Activated naive CD8-positive, alpha-beta T cell (primary cell): Measurements from ENCODE around the gene MESD.

Experiments
- H3K27ac Mint-ChIP-seq: one replicate; pipeline ENCODE4 v1.8.0; 2021; ENCODE audit warnings: mixed read lengths
- H3K27me3 Mint-ChIP-seq: one replicate; pipeline ENCODE4 v1.8.0; 2021; ENCODE audit warnings: mixed read lengths
- H3K36me3 Mint-ChIP-seq: one replicate; pipeline ENCODE4 v1.8.0; 2021; ENCODE audit warnings: mixed read lengths
- H3K4me1 Mint-ChIP-seq: one replicate; pipeline ENCODE4 v1.8.0; 2021; ENCODE audit warnings: low read depth, mixed read lengths
- H3K4me3 Mint-ChIP-seq: one replicate; pipeline ENCODE4 v1.8.0; 2021; ENCODE audit warnings: mild to moderate bottlenecking, mixed read lengths
- H3K9me3 Mint-ChIP-seq: one replicate; pipeline ENCODE4 v1.8.0; 2021; ENCODE audit warnings: low read depth, mixed read lengths

MESD gene

DNA sequence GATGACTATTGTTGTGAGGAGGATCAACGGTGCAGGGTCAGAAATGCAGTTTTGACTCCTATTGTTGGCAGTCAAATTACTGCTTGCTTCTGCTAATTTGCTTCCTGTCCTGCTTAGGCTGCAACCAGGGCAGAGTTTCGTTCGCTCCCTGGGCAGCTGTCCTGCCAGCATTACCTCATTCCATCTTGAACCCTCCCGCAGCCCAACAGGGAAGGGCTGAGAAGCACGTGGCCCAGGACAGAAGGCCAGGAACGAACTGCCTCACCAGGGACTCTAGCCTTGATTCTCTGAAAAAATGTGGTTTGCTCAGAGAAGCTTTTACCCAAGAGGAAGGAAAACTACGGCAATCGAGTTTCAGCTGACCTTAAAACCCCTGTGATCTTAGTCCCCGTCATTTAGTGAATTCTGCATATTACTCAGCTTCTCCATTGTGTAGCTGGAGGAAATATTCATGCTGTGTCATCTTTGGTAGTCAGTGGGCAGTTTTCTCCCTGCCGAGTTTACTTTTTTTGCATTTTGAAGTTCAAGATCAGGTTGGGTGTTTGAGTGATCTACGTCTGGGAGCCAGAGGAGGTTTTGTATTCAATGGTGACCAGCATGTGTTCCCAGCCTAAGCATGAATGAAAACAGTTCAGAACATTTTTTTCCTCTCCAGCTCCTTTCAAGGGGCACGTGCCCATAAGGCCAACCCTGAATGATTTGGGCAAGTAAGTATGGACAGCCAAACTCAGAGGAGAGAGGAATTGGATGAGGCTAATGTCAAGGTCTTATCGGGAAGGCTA, 34.1 kb upstream of the MESD start:
- Mint-ChIP-seq H3K27me3 (no peaks in the 10 kb centered on the region), H3K27ac (peak overlapping the region; percentile 90), H3K4me3 (peak overlapping the region; percentile 33), H3K4me1 (peaks cover 18% of the 10 kb centered on the region), H3K9me3 (no peaks in the 10 kb centered on the region), H3K36me3 (peaks cover 4% of the 10 kb centered on the region)

DNA sequence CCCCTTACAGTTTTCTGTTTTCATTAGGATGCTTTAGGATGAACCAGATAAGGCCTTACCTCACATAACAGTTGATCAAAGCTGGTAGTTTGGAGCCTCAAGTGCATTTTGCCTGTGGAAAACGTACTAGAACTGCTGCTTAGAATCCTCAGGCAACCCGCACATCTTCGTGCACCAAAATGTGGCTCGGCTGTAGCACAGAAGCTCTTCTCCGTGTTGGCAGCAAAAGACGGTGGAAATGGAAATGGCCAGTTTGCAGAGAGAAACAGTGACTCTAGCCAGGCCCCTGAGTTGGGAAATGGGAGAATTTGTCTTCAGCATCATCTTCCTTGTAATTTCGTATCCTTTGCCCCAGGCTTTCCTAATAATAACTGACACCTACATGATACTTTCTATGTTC, 31.7 kb upstream of the MESD start:
- no peaks in the 10 kb centered on the region for H3K9me3 Mint-ChIP-seq
- H3K36me3 Mint-ChIP-seq, result peaks cover 2% of the 10 kb centered on the region
- no peaks in the 10 kb centered on the region for H3K27me3 Mint-ChIP-seq
- no peak overlapping the region for H3K4me3 Mint-ChIP-seq
- H3K27ac Mint-ChIP-seq, result no peak overlapping the region
- peaks cover 18% of the 10 kb centered on the region for H3K4me1 Mint-ChIP-seq

DNA sequence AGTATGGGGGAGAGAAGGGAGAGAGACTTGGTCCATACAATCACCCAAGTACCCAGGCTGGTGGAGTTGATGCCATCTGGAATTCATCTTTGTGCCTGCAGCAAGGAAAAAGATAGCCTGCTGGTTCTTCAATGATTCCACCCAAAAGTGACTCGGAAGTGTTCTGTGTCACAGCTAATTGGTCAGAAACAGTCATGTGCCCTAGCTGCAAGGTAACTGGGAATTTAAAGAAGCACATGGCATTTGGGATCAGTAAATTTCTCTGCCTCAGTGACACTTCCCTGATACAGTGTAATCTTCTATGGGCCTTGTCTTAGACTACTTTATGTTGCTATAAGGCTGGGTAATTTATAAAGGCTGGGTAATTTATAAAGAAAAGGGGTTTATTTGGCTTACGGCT, 28.6 kb upstream of the MESD start:
- peaks cover 4% of the 10 kb centered on the region for H3K4me1 Mint-ChIP-seq
- H3K27me3 Mint-ChIP-seq, result no peaks in the 10 kb centered on the region
- H3K4me3 Mint-ChIP-seq, result no peak overlapping the region
- no peak overlapping the region for H3K27ac Mint-ChIP-seq
- H3K36me3 Mint-ChIP-seq, result peaks cover 6% of the 10 kb centered on the region
- H3K9me3 Mint-ChIP-seq, result no peaks in the 10 kb centered on the region

DNA sequence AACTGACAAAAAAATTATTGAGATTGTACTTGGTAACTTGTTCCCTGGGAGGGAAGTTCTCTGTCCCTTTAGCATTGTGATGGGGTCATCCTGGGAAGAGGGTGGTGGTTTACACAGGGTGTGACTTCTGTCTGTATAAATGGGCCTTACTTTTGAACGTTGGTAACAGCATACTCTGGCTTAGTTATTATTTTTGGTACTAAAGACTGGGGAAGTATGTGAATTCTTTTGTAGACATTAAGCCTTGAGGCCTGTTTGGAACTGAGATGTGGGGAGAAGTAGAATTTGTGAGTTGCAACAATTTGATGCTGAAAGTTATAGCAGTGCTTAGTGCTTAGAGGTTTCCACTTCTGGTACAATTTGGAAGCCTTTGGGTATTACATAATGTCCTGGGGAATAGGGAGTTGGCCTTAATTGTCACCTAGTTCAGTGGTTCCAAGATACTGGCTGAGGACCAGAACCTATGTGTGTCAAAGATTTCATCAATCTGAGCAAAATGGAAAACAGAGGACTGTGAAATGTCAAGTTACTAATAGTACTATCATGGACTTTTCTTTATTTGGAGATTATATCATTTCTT, 27.0 kb upstream of the MESD start:
- H3K27me3 Mint-ChIP-seq, result no peaks in the 10 kb centered on the region
- H3K36me3 Mint-ChIP-seq, result peaks cover 6% of the 10 kb centered on the region
- no peaks in the 10 kb centered on the region for H3K9me3 Mint-ChIP-seq
- peaks cover 6% of the 10 kb centered on the region for H3K4me1 Mint-ChIP-seq
- no peak overlapping the region for H3K27ac Mint-ChIP-seq
- H3K4me3 Mint-ChIP-seq, result no peak overlapping the region

DNA sequence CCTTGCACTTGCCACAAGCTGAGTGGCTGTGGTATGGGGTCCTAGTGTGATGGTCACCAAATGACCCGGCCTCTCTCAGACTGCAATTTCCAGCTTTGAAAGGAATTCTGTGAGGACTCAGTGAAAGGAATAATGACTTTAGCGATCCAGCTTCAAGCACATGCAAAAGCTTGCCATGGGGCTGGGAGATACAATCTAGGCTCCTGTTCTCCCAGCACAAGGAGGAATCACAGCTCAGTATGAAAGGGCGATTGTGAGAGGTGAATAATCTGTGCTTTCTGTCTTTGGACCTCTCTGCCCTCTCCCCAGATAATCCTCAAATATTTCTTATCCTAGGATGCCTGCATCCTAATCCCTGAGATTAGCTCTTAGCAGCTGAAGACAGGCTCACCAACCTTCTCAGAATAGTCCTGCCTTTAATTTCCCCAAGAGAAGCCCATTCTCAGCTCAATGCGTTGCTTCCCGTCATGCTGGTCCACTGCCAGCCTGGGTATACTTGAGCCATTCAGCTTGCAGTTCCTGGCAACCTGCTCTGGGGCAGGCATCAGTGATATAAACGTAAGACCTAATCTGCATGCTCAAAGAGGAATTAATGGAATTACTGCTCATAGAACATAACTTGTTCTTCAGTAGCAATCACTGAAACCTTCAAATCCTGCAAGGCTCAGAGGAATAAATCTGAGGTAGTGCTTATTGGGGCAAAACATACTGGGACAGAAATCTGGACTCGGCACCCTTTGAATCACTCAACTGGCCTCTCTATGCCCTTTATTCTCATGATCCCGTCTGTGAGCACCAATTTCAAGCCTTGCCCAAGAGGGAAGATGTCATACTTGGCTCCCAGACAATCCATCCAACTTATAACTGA, 26.2 kb upstream of the MESD start:
- Mint-ChIP-seq H3K4me3 (no peak overlapping the region), H3K36me3 (peaks cover 6% of the 10 kb centered on the region), H3K27ac (no peak overlapping the region), H3K4me1 (peaks cover 6% of the 10 kb centered on the region), H3K27me3 (no peaks in the 10 kb centered on the region), H3K9me3 (no peaks in the 10 kb centered on the region)

DNA sequence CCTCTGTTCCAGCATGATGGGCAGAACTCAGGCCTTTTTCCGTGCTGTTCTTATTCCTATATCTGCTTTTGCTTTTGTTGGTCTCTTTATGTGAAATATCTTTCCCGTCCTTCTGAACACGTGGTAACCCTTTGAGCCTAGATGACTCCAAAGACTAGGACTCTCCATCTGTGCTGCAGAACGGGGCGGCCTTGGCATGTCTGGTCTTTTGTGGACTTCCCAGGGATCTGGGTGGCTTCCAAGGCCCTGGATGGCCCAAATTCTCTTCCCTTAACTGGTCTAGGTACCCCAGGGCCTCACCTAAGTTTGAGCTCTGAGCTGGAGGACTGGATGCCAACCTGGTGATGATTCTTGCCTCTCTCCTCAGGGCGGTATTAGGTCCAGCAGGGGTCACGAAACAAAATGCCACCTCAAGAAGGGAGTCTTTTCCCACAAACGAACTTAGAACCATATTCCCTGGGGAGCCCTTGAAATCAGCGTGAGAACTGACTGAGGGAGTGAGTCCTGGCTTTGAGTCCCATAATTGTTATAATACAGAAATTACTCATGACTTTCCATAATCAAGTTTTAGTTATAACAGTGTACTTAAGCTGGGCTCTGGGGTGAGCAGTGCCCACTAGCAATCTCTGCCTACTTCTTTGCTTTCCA, 25.0 kb upstream of the MESD start:
- no peaks in the 10 kb centered on the region for H3K9me3 Mint-ChIP-seq
- no peaks in the 10 kb centered on the region for H3K27me3 Mint-ChIP-seq
- H3K36me3 Mint-ChIP-seq, result peaks cover 4% of the 10 kb centered on the region
- H3K4me3 Mint-ChIP-seq, result no peak overlapping the region
- peaks cover 12% of the 10 kb centered on the region for H3K4me1 Mint-ChIP-seq
- H3K27ac Mint-ChIP-seq, result no peak overlapping the region

DNA sequence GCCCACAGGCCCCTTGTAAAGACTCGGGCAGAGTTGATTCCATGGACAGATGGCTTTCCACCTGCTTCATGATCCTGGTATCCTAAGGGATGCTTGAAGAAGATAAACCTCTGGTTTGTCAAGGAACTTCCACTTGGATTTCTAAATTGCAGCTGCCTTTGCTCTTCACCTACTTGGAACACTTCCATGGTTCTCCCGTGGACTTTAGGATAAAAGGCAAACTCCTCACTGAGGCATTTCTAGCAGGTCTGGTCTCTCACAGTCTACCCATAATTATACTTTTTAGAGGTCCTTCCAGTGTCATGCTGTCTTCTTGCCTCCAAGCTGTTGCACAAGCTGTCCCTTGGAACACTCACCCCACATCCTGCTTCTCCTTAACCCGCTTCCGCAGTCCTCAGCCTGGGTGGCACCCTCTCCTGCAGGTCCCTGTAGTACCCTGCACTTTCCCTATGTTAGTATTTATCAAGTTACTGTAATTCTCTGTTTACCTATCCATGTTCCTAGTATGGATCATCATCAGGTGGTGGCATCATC, 23.8 kb upstream of the MESD start:
- H3K9me3 Mint-ChIP-seq, result no peaks in the 10 kb centered on the region

DNA sequence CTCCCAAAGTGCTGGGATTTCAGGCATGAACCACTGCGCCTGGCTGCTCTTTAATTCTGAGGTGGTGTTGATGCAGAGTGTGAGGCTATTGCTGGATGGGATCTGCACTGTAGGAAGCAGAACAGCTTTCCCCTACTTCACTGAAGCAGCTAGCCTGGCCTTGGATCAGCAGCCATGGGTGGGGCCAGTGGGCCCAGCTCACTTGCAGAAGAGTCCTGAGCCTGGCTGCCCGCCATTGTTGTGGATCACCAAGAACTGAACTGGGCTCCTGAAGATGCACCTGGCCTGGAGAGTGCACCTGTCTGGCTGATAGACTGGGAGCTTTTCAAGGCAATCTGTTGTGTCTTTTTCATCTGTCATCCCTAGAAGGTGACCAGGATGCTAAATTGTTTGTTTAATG, 23.0 kb upstream of the MESD start:
- Mint-ChIP-seq H3K9me3 (no peaks in the 10 kb centered on the region), H3K4me1 (peaks cover 26% of the 10 kb centered on the region), H3K36me3 (peaks cover 4% of the 10 kb centered on the region), H3K4me3 (no peak overlapping the region), H3K27ac (no peak overlapping the region), H3K27me3 (no peaks in the 10 kb centered on the region)

More for the DNA sequence above, 23.8 kb upstream of the MESD start:
- no peaks in the 10 kb centered on the region for H3K27me3 Mint-ChIP-seq
- no peak overlapping the region for H3K27ac Mint-ChIP-seq
- H3K4me1 Mint-ChIP-seq, result peaks cover 17% of the 10 kb centered on the region
- no peak overlapping the region for H3K4me3 Mint-ChIP-seq
- peaks cover 4% of the 10 kb centered on the region for H3K36me3 Mint-ChIP-seq

DNA sequence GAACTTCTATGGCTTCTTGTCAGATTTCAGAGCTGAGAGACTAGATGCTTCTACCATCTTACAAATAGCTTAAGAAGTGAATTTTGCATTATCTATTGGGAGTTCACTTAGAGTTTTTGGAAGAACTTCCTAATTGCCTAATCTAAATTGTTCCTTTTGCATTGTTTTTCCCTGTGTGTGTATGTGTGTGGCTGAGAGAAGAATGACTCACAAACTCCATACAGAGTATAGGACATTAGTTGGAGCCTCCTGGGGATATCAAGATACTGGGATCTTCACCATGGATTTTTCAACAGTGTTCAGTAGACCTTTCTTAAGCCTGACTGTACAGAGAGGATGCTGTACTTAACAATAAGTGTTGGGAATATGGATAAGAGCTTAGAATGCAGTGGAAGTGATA, 22.0 kb upstream of the MESD start:
- Mint-ChIP-seq H3K27me3 (no peaks in the 10 kb centered on the region), H3K36me3 (peaks cover 4% of the 10 kb centered on the region), H3K4me1 (peaks cover 33% of the 10 kb centered on the region), H3K4me3 (no peak overlapping the region), H3K27ac (peak overlapping the region; percentile 25), H3K9me3 (no peaks in the 10 kb centered on the region)

DNA sequence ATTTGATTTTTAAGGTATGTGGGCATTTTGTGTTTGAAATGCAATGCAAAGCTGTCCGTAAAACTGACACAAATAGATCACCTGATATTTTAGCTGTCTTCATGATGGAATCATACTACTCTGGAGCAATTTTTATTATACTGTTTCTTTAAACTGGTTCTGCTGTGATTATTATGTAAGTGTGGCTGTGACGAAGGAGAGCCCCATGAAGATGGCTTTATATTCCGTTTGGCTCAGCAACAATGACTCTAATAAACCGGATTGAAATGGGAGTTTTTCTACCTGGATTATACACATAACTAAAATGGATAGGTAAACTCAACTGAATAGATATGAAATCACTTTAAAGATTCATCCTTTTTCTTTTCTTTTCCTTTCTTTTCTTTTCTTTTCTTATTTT, 20.5 kb upstream of the MESD start:
- Mint-ChIP-seq H3K36me3 (peaks cover 4% of the 10 kb centered on the region), H3K4me1 (peaks cover 42% of the 10 kb centered on the region), H3K9me3 (no peaks in the 10 kb centered on the region), H3K27me3 (no peaks in the 10 kb centered on the region), H3K27ac (no peak overlapping the region), H3K4me3 (no peak overlapping the region)

DNA sequence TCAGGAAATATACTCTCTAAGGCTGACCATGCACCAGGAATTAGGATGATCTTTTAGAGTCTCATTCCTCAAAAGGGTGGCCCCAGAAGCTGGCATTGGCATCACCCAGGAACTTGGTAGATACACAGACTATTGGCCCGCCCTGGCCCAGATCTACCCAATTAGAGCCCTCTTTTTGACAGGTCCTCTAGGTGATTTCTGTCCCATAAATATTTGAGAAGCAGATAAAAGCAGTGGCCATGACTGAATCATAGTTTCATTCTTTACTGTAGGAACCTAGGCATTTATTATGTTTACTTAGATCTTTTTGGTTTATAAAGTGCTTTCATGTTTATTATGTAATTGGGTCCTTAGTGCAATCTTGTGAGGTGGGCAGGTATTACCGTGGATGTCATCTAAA, 18.7 kb upstream of the MESD start:
- H3K9me3 Mint-ChIP-seq, result no peaks in the 10 kb centered on the region
- no peak overlapping the region for H3K27ac Mint-ChIP-seq
- H3K4me3 Mint-ChIP-seq, result no peak overlapping the region
- peaks cover 57% of the 10 kb centered on the region for H3K4me1 Mint-ChIP-seq
- no peaks in the 10 kb centered on the region for H3K27me3 Mint-ChIP-seq
- peaks cover 7% of the 10 kb centered on the region for H3K36me3 Mint-ChIP-seq

DNA sequence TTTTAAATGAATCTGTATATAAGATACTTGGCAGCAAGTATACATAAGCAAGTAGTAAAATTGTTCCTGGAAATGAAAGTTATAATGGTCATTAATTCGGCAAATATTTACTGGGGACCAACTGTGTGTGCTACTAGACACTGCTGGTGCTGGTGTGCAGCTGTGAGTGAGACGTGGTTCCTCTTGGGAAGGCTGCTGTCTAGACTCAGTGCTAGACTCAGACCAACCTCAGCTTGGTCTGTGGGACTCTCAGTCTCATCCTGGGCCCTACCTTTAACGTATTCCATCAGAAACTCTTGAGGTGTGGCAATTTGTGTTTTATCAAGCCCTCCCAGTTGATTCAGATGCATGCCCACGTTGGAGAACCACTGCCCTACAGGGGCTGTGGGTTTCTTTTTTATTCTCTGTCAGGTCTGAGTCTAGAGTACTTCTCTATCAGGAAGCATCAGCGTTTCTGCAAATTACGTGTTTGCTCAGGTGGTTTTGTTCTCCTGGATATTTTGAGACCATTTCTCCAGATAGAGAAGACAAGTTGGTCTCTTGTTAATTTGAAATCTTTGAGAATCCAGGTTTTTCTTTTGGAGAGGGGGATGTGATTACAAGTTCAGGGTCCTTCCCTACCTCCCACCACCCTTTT, 17.9 kb upstream of the MESD start:
- Mint-ChIP-seq H3K4me3 (no peak overlapping the region), H3K27me3 (no peaks in the 10 kb centered on the region), H3K9me3 (no peaks in the 10 kb centered on the region), H3K36me3 (peaks cover 7% of the 10 kb centered on the region), H3K4me1 (peaks cover 60% of the 10 kb centered on the region), H3K27ac (no peak overlapping the region)

DNA sequence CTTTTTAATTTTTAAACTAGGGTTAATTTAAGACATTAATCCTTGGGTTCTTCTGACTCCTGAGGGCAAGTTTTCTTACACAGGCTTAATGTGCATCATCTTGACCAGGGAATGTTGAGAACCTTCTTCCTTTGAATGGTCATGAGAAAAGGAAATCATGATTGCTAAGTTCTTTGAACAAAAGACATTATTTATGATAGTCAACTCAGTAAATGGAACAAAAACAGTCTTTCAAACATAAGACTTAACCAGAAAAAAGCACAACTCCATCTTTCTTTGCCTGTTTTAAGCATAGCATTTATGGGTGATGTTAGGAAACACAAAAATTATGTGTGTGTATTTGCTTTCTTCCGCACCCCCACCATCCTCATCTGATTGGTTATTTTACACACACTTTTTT, 16.5 kb upstream of the MESD start:
- H3K27me3 Mint-ChIP-seq, result no peaks in the 10 kb centered on the region
- H3K4me3 Mint-ChIP-seq, result no peak overlapping the region
- H3K36me3 Mint-ChIP-seq, result peaks cover 7% of the 10 kb centered on the region
- H3K4me1 Mint-ChIP-seq, result peaks cover 56% of the 10 kb centered on the region
- H3K27ac Mint-ChIP-seq, result no peak overlapping the region
- H3K9me3 Mint-ChIP-seq, result no peaks in the 10 kb centered on the region

DNA sequence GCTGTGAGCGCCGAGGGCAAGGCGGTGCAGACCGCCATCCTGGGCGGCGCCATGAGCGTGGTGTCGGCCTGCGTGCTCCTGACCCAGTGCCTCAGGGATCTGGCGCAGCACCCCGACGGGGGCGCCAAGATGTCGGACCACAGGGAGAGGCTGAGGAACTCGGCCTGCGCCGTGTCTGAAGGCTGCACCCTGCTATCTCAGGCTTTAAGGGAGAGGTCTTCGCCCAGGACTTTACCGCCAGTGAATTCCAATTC, 13.4 kb upstream of the MESD start:
- Mint-ChIP-seq H3K36me3 (peaks cover 7% of the 10 kb centered on the region), H3K4me3 (peak overlapping the region; percentile 82), H3K27ac (no peak overlapping the region), H3K9me3 (no peaks in the 10 kb centered on the region), H3K27me3 (no peaks in the 10 kb centered on the region), H3K4me1 (peaks cover 56% of the 10 kb centered on the region)
